Measurements from ENCODE around the gene TVP23A. TPM values are rescaled to one million over a fixed set of nuclear protein-coding genes. Genes with fewer than 3 reads are reported as not detected.

TVP23A gene
- total and polyA plus RNA-seq, 10 donors, result 0.29 to 2.2 (median 0.92) TPM; not detected in 1

DNA sequence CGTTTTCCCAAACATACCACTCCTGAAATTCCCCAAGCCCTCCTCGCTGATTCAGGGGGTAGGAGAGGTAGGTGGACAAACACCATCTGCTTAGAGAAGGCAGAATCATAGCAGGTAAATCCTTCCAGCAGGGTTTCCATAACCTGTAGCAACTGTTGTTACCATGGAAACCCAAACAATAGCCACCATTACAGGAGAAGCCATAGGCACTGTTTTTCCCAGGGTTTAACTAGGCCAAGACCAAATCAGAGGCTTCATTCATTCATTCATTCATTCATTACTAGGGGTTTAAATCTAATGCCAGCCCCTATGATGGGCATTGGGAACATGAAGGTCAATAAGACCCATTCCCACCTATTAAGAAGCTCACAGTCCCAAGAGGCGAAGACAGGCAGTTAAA is 32.9 kb upstream of the TVP23A start:
- Histone ChIP-seq H3K4me3 (no peak overlapping the region), H3K27ac (peak overlapping the region in 2 of 8 donors; percentile 34 to 51), H3K27me3 (replicated peaks in 1 of 7) (no peaks in the 10 kb centered on the region), H3K36me3 (no peaks in the 10 kb centered on the region), H3K4me1 (peaks cover 0 to 61% (median 33%) of the 10 kb centered on the region in 6 donors), H3K9me3 (no peaks in the 10 kb centered on the region)
- WGBS, 5 donors, result 92 to 98% (median 95%) methylated on average over 3 of the region's 3 CpGs
- no peak for DNase-seq
- intact Hi-C loops (cut with DNase I; ENCODE audit: low total_unique reads), result no loop called here
- TF ChIP-seq POLR2AphosphoS5 (IDR thresholded peaks at IDR 0.05) (no peak), POLR2A (IDR thresholded peaks at IDR 0.05) (no peak)
- TF ChIP-seq, protein P1, sequence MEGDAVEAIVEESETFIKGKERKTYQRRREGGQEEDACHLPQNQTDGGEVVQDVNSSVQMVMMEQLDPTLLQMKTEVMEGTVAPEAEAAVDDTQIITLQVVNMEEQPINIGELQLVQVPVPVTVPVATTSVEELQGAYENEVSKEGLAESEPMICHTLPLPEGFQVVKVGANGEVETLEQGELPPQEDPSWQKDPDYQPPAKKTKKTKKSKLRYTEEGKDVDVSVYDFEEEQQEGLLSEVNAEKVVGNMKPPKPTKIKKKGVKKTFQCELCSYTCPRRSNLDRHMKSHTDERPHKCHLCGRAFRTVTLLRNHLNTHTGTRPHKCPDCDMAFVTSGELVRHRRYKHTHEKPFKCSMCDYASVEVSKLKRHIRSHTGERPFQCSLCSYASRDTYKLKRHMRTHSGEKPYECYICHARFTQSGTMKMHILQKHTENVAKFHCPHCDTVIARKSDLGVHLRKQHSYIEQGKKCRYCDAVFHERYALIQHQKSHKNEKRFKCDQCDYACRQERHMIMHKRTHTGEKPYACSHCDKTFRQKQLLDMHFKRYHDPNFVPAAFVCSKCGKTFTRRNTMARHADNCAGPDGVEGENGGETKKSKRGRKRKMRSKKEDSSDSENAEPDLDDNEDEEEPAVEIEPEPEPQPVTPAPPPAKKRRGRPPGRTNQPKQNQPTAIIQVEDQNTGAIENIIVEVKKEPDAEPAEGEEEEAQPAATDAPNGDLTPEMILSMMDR (IDR thresholded peaks at IDR 0.05 in 8 of 11, conservative IDR thresholded peaks at IDR 0.05 in 3 of 11), result no peak

DNA sequence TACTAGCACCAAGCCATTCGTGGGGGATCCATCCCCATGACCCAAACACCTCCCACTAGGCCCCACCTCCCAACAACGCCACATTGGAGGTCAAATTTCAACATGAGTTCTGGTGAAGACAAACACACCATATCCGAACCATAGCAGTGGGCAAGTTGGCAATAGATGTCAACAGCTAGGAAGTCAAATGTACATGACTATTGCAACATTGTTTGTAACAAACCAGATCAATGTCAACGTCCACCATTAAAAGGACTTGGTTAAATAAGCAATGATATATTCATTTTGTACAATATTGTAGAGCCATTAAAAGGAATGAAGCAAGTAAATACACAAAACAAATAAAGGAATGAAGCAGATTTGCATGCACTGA is 31.9 kb upstream of the TVP23A start:
- peaks cover 0 to 66% (median 33%) of the 10 kb centered on the region in 6 donors for H3K4me1 ChIP-seq
- 51 to 84% (median 73%) methylated on average over 4 of the region's 4 CpGs for WGBS, 5 donors

DNA sequence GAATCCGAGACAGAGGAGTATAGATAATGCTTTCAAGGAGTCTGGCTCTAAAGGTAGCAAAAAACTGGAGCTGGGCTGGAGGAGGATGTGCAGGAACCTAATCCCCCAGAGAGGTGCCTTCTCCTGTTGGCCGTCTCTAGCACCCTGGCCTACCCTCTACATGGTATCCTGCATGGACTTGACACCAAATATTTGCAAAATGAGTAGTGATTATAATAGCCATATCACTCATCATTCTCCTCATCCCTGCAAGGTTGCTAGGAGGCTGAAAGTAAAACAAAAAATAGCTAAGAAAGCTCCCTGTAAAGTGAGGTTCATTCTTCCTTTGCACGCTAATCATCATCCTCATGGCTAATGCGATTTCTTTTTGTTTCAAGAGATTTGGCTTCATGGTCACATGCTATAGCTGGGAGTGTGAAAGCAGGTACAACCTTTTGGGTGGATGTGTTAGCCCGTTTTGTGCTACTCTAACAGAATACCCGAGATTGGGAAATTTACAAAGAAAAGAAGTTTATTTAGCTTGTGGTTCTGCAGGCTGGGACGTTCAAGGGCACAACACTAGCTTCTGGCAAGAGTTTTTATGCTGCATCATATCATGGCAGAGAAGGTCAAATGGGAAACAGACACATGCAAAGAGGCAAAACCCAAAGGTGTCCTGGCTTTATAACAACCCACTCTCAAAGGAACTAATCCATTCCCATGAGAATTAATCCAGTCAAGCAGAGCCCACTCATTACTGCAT is 31.3 kb upstream of the TVP23A start:
- 66 to 84% (median 84%) methylated on average over 7 of the region's 7 CpGs for WGBS, 5 donors
- intact Hi-C loops (cut with DNase I; ENCODE audit: low total_unique reads), result no loop called here
- Histone ChIP-seq H3K27me3 (replicated peaks in 1 of 7) (no peaks in the 10 kb centered on the region), H3K36me3 (no peaks in the 10 kb centered on the region), H3K9me3 (no peaks in the 10 kb centered on the region), H3K4me1 (peaks cover 0 to 66% (median 33%) of the 10 kb centered on the region in 6 donors), H3K27ac (no peak overlapping the region), H3K4me3 (no peak overlapping the region)
- TF ChIP-seq, protein P1 (IDR thresholded peaks at IDR 0.05 in 8 of 11, conservative IDR thresholded peaks at IDR 0.05 in 3 of 11), result no peak
- TF ChIP-seq POLR2A (IDR thresholded peaks at IDR 0.05) (no peak), POLR2AphosphoS5 (IDR thresholded peaks at IDR 0.05) (no peak)
- DNase-seq, result no peak

More for the DNA sequence above, 31.9 kb upstream of the TVP23A start:
- Histone ChIP-seq H3K36me3 (no peaks in the 10 kb centered on the region), H3K27me3 (replicated peaks in 1 of 7) (no peaks in the 10 kb centered on the region), H3K4me3 (no peak overlapping the region), H3K27ac (no peak overlapping the region), H3K9me3 (no peaks in the 10 kb centered on the region)
- DNase-seq, result no peak
- TF ChIP-seq POLR2AphosphoS5 (IDR thresholded peaks at IDR 0.05), result no peak
- TF ChIP-seq, protein P1 (IDR thresholded peaks at IDR 0.05 in 8 of 11, conservative IDR thresholded peaks at IDR 0.05 in 3 of 11), result no peak
- TF ChIP-seq POLR2A (IDR thresholded peaks at IDR 0.05), result no peak
- intact Hi-C loops (cut with DNase I; ENCODE audit: low total_unique reads), result no loop called here

DNA sequence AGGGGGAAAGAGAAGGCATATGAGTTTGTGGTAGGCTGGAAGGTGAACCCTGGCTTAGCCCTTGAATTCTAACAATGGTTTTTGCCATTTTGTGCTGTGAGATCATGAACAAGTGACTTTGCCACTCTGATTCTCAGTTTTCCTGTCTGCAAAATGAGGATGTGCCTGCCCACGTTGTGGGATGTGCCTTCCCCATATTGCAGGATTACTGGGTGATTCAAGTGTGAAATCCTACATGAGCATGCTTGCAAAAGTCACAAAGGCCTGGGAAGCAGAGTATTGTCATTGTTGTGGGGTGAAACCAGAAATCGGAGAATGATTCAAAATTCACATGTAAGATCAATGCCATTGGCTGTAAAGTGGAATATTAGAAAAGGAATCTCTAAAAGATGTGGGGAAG is 28.6 kb upstream of the TVP23A start:
- no peaks in the 10 kb centered on the region for H3K27me3 ChIP-seq (replicated peaks in 1 of 7)
- peak overlapping the region in 7 of 8 donors; percentile 45 to 84 (median 72) for H3K27ac ChIP-seq
- peaks cover 4 to 72% (median 39%) of the 10 kb centered on the region in 6 donors for H3K4me1 ChIP-seq
- H3K36me3 ChIP-seq, result no peaks in the 10 kb centered on the region
- 30 to 48% (median 42%) methylated on average over 2 of the region's 2 CpGs for WGBS, 5 donors
- no peak for DNase-seq
- H3K4me3 ChIP-seq, result peak overlapping the region in 1 of 8 donors; percentile 31
- no peaks in the 10 kb centered on the region for H3K9me3 ChIP-seq
- intact Hi-C loops (cut with DNase I; ENCODE audit: low total_unique reads), result no loop called here
- TF ChIP-seq POLR2A (IDR thresholded peaks at IDR 0.05) (no peak), POLR2AphosphoS5 (IDR thresholded peaks at IDR 0.05) (no peak)
- TF ChIP-seq, protein P1 (IDR thresholded peaks at IDR 0.05 in 8 of 11, conservative IDR thresholded peaks at IDR 0.05 in 3 of 11), result no peak

Data from spleen (tissue), 11 donors.